8988T (cell line): ENCODE data around the gene TEX50.
"Not testable (repeated sequence)": the region's sequence is repeated elsewhere in the genome, so short reads cannot be mapped to it uniquely, and the experiment has no call there.

Experiments used
- DNase-seq: peaks from one replicate; pipeline ENCODE4 v3.0.0; 2011

TEX50 gene

DNA sequence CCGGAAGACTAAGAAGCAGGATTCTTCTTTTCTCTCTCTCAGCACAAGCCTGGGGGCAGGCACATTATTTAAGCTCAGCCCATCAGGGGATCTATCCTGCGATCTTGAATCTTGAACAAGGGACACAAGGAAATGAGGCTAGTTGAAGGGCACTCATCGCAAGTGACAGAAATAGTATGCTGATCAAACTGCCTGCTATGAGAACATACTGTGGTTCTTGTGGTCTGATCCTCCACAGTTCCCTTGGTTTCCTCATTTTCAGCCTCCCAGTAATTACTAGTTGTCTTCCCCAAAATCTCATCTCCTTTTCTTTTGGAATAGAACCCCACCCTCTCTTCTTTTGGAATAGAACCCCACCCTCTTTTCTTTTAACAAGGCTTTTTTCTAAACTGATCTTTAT lies 28.0 kb downstream of the TEX50 start:
- DNase-seq: no peak

DNA sequence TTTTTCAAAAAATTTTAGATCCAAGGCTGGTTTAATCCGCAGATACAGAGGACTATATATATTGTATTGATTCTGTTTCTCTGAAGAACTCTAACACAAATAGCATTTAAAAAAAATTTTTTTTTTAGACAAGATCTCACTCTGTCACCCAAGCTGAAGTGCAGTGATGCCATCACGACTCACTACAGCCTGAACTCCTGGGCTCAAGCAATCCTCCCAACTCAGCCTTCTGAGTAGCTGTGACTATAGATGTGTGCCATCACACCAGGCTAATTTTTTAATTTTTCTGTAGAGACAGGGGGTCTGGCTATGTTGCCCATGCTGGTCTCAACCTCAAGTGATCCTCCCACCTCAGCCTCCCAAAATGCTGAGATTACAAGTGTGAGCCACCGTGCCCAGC lies 31.5 kb downstream of the TEX50 start:
- DNase-seq: no peak

DNA sequence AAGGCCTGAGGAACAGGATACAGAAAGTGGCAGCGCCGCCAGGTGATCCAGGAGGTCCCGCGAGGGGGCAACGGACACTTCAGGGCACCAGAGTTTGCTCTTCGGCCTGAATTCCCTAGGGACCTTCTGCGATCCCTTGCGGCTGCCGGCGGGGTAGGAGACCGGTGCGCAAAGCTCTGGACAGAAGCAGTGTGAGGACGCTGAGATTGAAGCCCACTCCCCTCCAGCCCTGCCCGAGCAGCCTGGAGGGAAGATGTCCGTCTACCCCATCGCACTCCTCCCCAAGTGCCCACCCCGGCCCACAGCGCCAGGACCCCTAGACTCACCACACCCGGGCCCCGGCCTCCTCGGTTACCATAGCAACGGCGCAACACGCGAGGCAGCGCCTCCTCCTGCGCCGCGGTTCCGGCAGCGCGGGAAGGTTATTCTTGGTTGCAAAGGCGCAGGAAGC lies 34.4 kb downstream of the TEX50 start, which contains the start of gene ANKRD45:
Gene ANKRD45, minus strand, starts transcription at position 361 of the 451 bp plus-strand sequence. CDS start 10,433 bp downstream, outside the sequence.
- no peak for DNase-seq

DNA sequence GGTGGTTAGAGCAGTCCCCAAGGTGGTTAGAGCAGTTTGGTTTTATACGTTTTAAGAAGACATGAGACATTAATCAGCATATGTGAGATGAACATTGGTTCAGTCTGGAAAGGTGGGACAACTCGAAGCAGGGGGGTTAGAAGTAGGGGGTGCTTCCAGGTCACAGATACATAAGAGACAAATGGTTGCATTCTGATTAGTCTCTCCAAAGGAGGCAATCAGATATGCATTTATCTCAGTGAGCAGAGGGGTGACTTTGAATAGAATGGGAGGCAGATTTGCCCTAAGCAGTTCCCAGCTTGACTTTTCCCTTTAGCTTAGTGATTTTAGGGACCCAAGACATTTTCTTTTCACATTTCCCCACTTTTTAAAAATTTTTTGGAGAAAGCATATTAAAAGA lies 39.4 kb downstream of the TEX50 start:
- not testable (repeated sequence) for DNase-seq

DNA sequence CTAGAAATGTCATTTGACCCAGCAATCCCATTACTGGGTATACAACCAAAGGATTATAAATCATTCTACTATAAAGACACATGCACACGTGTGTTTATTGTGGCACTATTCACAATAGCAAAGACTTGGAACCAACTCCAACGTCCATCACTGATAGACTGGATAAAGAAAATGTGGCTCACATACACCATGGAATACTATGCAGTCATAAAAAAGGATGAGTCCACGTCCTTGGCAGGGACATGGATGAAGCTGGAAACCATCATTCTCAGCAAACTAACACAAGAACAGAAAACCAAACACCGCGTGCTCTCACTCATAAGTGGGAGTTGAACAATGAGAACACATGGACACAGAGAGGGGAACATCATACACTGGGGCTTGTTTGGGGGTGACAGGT lies 45.0 kb downstream of the TEX50 start:
- not testable (repeated sequence) for DNase-seq

DNA sequence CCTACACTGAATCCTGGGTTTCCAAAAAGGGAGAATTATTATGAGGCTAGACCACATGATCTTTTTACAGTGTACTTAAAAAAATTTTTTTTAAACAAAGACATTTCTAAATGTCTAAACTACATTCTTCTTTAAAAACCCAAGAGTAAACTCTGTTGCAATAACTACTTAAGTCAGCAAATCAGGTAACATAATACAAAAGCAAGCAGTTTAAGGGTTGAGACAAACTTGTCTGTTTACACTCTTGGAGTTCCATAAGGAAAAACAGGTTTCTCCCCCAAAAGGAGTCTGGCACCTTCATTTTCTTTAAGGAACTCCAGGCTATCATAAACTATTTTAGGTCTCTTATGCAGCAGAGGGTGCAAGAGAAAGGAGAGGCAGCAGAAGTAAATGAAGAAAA lies 47.0 kb downstream of the TEX50 start:
- no peak for DNase-seq

DNA sequence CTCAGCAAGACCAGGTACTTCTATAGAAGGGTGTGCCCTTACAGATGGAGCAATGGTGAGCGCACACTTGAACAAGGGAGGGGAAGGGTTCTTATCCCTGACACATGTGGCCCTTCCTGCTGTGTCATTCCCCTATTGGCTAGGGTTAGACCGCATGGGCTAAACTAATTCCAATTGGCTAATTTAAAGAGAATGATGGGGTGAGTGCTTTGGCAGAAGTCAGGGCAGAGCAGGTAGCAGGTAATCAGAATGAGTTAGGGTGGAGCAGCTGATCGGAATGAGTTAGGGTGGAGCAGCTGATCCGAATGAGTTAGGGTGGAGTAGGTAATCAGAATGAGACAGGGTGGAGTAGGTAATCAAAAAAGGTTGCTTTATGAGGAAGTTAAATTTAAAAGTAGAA lies 48.7 kb downstream of the TEX50 start:
- DNase-seq: not testable (repeated sequence)

DNA sequence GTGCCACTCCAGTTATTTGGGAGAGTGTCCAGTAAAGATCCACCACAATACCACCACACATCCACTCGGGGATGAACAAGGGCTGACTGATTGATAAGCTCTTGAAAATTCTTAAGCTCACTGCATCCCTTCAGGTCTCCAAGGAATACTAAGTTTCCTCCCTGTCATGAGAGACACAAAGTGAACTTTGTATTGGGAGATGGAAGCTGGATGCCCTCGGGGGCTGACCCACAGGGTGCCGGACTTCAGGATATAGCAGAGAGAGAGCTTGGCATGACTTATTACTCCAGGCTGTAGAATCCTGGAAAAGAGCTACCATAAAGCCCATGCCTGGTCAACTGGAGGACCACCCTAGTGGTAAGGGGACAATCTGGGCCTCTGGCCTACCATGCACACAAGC lies 50.0 kb downstream of the TEX50 start:
- not testable (repeated sequence) for DNase-seq
